OCI-LY3 (cell line): ENCODE data around the gene PKD1L1.
"Not testable (repeated sequence)": the region's sequence is repeated elsewhere in the genome, so short reads cannot be mapped to it uniquely, and the experiment has no call there.

ENCODE experiments used
- H2AFZ ChIP-seq: fragments of 200-600, 300-600 bp; shearing (Covaris generic); 2 replicates; pipeline ENCODE4 v1.6.0; 2014; ENCODE audit warnings: antibody characterized with exemption, low read depth, low read length
- H3K27ac ChIP-seq: fragments of 200-600, 300-600 bp; sonication (generic); 2 replicates; pipeline ENCODE4 v1.5.1; 2014; ENCODE audit warnings: mild to moderate bottlenecking, low read length, moderate library complexity, mixed read lengths
- H3K27me3 ChIP-seq: fragments of 200-600, 300-600 bp; sonication (generic); 2 replicates; pipeline ENCODE4 v1.6.1; 2014; ENCODE audit warnings: low read depth, low read length, mixed read lengths
- H3K36me3 ChIP-seq: fragments of 200-600, 300-600 bp; sonication (generic); replicated peaks from 2 replicates; pipeline ENCODE3; 2014; ENCODE audit warnings: low read depth, low read length, mixed read lengths
- H3K4me1 ChIP-seq: fragments of 300-600, 200-600 bp; sonication (generic); 2 replicates; pipeline ENCODE4 v1.6.1; 2014; ENCODE audit warnings: low read length, mixed read lengths
- H3K4me2 ChIP-seq: fragments of 200-600, 300-600 bp; sonication (generic); 2 replicates; pipeline ENCODE4 v1.6.1; 2014; ENCODE audit warnings: low read length, mixed read lengths
- H3K4me3 ChIP-seq: fragments of 300-600, 200-600 bp; sonication (generic); 2 replicates; pipeline ENCODE4 v1.5.1; 2014; ENCODE audit warnings: antibody characterized with exemption, mild to moderate bottlenecking, low read length, moderate library complexity
- H3K79me2 ChIP-seq: fragments of 300-600, 200-600 bp; shearing (Covaris generic); 2 replicates; pipeline ENCODE4 v1.6.1; 2014; ENCODE audit warnings: mild to moderate bottlenecking, low read length, mixed read lengths
- H3K9ac ChIP-seq: fragments of 300-600, 200-600 bp; shearing (Covaris generic); 2 replicates; pipeline ENCODE4 v1.6.0; 2014; ENCODE audit warnings: mild to moderate bottlenecking, low read length, moderate library complexity
- H3K9me3 ChIP-seq: fragments of 200-600, 300-600 bp; shearing (Covaris generic); 2 replicates; pipeline ENCODE4 v1.6.1; 2014; ENCODE audit warnings: low read length, mixed read lengths; ENCODE audit not compliant: insufficient read depth
- H4K20me1 ChIP-seq: fragments of 200-600, 300-600 bp; sonication (generic); 2 replicates; pipeline ENCODE4 v1.6.1; 2016; ENCODE audit warnings: low read length, mixed read lengths; ENCODE audit not compliant: insufficient read depth
- CTCF ChIP-seq: fragments of 200-600, 300-600 bp; sonication (generic); IDR thresholded peaks from 2 replicates; pipeline ENCODE4 v1.5.1; 2014; ENCODE audit warnings: antibody characterized with exemption, low read length, low read depth
- EZH2phosphoT487 ChIP-seq: fragments of 200-600 bp; shearing (Covaris generic); IDR thresholded peaks from 2 replicates; pipeline ENCODE4 v1.6.1; 2018; ENCODE audit warnings: antibody characterized with exemption, mixed run types, low read depth

Gene PKD1L1

GRCh38 chr7:47943676-47944474, 4.4 kb downstream of the PKD1L1 start:
- H3K4me3 ChIP-seq: no peak overlapping the region
- no peak overlapping the region for H2AFZ ChIP-seq
- no peak overlapping the region for H3K9ac ChIP-seq

GRCh38 chr7:47942651-47943050, 5.6 kb downstream of the PKD1L1 start:
- H3K9ac ChIP-seq, H3K79me2 ChIP-seq, H4K20me1 ChIP-seq, H3K4me2 ChIP-seq, H2AFZ ChIP-seq, H3K27ac ChIP-seq, H3K9me3 ChIP-seq, H3K4me3 ChIP-seq, H3K36me3 ChIP-seq: not testable (repeated sequence)
- Histone ChIP-seq H3K4me1 (peaks cover 22% of the 10 kb centered on the region), H3K27me3 (peaks cover 61% of the 10 kb centered on the region)

More at GRCh38 chr7:47943676-47944474, 4.4 kb downstream of the PKD1L1 start:
- Histone ChIP-seq H3K9me3 (no peaks in the 10 kb centered on the region), H4K20me1 (no peaks in the 10 kb centered on the region), H3K27me3 (peaks cover 62% of the 10 kb centered on the region), H3K27ac (no peak overlapping the region), H3K36me3 (no peaks in the 10 kb centered on the region), H3K79me2 (no peaks in the 10 kb centered on the region), H3K4me1 (peaks cover 10% of the 10 kb centered on the region), H3K4me2 (no peak overlapping the region)
- no peak for TF ChIP-seq CTCF
- TF ChIP-seq EZH2phosphoT487: no peak

DNA sequence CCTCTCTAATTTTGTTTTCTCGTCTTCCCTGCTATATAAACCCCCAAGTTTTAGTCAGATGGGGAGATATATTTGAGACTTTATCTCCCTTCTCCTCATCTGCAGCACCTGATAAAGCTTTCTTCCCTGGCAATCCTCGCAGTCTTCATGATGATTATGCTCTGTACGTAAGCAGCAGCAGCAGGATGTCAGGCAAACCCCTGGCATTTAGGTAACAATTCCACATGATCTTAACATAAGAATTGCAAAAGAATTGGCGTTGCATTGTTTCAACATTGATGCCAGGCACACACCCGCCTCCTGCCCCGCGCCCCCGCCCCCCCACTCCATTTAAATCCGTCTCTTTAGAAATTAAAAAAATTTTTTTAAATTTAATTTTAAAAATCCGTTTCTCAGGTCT, 6.1 kb downstream of the PKD1L1 start:
- no peak overlapping the region for H3K9ac ChIP-seq
- H4K20me1 ChIP-seq: peaks cover 6% of the 10 kb centered on the region; the same call in 1 of the 2 replicates
- no peak for TF ChIP-seq CTCF
- no peak for TF ChIP-seq EZH2phosphoT487
- no peak overlapping the region for H3K27ac ChIP-seq
- no peak overlapping the region for H2AFZ ChIP-seq
- no peaks in the 10 kb centered on the region for H3K36me3 ChIP-seq
- peaks cover 25% of the 10 kb centered on the region for H3K4me1 ChIP-seq
- peaks cover 60% of the 10 kb centered on the region for H3K27me3 ChIP-seq
- H3K9me3 ChIP-seq: no peaks in the 10 kb centered on the region
- no peak overlapping the region for H3K4me2 ChIP-seq
- H3K79me2 ChIP-seq: no peaks in the 10 kb centered on the region
- H3K4me3 ChIP-seq: no peak overlapping the region

GRCh38 chr7:47941136-47941844, 7.0 kb downstream of the PKD1L1 start:
- H4K20me1 ChIP-seq: peaks cover 6% of the 10 kb centered on the region; the same call in 1 of the 2 replicates
- H3K27me3 ChIP-seq: peaks cover 57% of the 10 kb centered on the region
- H3K36me3 ChIP-seq: no peaks in the 10 kb centered on the region
- no peak overlapping the region for H3K27ac ChIP-seq
- H3K9ac ChIP-seq: no peak overlapping the region
- H2AFZ ChIP-seq: no peak overlapping the region
- H3K4me1 ChIP-seq: peaks cover 32% of the 10 kb centered on the region
- no peak overlapping the region for H3K4me2 ChIP-seq
- no peak overlapping the region for H3K4me3 ChIP-seq
- no peaks in the 10 kb centered on the region for H3K79me2 ChIP-seq
- TF ChIP-seq EZH2phosphoT487 (no peak), CTCF (no peak)
- H3K9me3 ChIP-seq: no peaks in the 10 kb centered on the region
